Loucy (cell line): Measurements from ENCODE around the gene HERC3.
"Not testable (repeated sequence)": the region's sequence is repeated elsewhere in the genome, so short reads cannot be mapped to it uniquely, and the experiment has no call there.

Source experiments
- H2AFZ ChIP-seq: fragments of 200-600 bp; sonication (generic); 2 replicates; pipeline ENCODE4 v1.6.0; 2016; ENCODE audit warnings: antibody characterized with exemption, mild to moderate bottlenecking, low read length, moderate library complexity
- H3F3A ChIP-seq: fragments of 200-600 bp; 2 replicates; pipeline ENCODE4 v1.6.0; 2016; ENCODE audit warnings: antibody characterized with exemption, low read depth, mild to moderate bottlenecking
- H3K27me3 ChIP-seq: fragments of 200-600 bp; sonication (generic); 2 replicates; pipeline ENCODE4 v1.6.1; 2014; ENCODE audit warnings: low read length, mild to moderate bottlenecking; ENCODE audit not compliant: insufficient read depth, poor library complexity, severe bottlenecking
- H3K36me3 ChIP-seq: fragments of 200-600 bp; sonication (generic); 2 replicates; pipeline ENCODE4 v1.6.1; 2016; ENCODE audit warnings: low read length; ENCODE audit not compliant: insufficient read depth
- H3K4me1 ChIP-seq: fragments of 200-600 bp; sonication (generic); 2 replicates; pipeline ENCODE4 v1.5.1; 2014; ENCODE audit warnings: low read length, mild to moderate bottlenecking; ENCODE audit not compliant: insufficient read depth, poor library complexity, severe bottlenecking
- H3K4me2 ChIP-seq: fragments of 200-600 bp; sonication (generic); 2 replicates; pipeline ENCODE4 v1.6.0; 2014; ENCODE audit warnings: antibody characterized with exemption, low read length, low read depth, mild to moderate bottlenecking; ENCODE audit not compliant: poor library complexity, severe bottlenecking
- H3K4me3 ChIP-seq: fragments of 200-600 bp; sonication (generic); 2 replicates; pipeline ENCODE4 v1.5.1; 2014; ENCODE audit warnings: low read length, mild to moderate bottlenecking, mixed read lengths; ENCODE audit not compliant: poor library complexity, severe bottlenecking
- H3K79me2 ChIP-seq: fragments of 200-600 bp; sonication (generic); 2 replicates; pipeline ENCODE4 v1.6.1; 2014; ENCODE audit warnings: low read length; ENCODE audit not compliant: insufficient read depth
- H3K9ac ChIP-seq: fragments of 200-600 bp; sonication (generic); 2 replicates; pipeline ENCODE4 v1.6.0; 2014; ENCODE audit warnings: mild to moderate bottlenecking, low read depth, low read length, moderate library complexity; ENCODE audit not compliant: poor library complexity, severe bottlenecking
- H3K9me2 ChIP-seq: fragments of 200-600 bp; sonication (generic); replicated peaks from 2 replicates; pipeline ENCODE4 v1.6.1; 2016; ENCODE audit warnings: low read depth, low read length, mixed read lengths
- H3K9me3 ChIP-seq: fragments of 200-600 bp; sonication (generic); 2 replicates; pipeline ENCODE4 v1.6.1; 2014; ENCODE audit warnings: mild to moderate bottlenecking, antibody characterized with exemption, low read length, low read depth; ENCODE audit not compliant: insufficient read depth
- H4K20me1 ChIP-seq: fragments of 200-600 bp; sonication (generic); 2 replicates; pipeline ENCODE4 v1.6.0; 2014; ENCODE audit warnings: antibody characterized with exemption, low read length, mild to moderate bottlenecking; ENCODE audit not compliant: insufficient read depth, poor library complexity, severe bottlenecking
- EZH2phosphoT487 ChIP-seq: fragments of 200-600 bp; IDR thresholded peaks from 2 replicates; pipeline ENCODE4 v1.6.1; 2018; ENCODE audit warnings: antibody characterized with exemption, mild to moderate bottlenecking, moderate library complexity, borderline replicate concordance
- TF ChIP-seq, protein P1 (sequence below): fragments of 200-600 bp; sonication (generic); conservative IDR thresholded peaks from 2 replicates; pipeline ENCODE4 v1.5.1; 2014; ENCODE audit warnings: mild to moderate bottlenecking, antibody characterized with exemption, low read length

Gene HERC3

DNA sequence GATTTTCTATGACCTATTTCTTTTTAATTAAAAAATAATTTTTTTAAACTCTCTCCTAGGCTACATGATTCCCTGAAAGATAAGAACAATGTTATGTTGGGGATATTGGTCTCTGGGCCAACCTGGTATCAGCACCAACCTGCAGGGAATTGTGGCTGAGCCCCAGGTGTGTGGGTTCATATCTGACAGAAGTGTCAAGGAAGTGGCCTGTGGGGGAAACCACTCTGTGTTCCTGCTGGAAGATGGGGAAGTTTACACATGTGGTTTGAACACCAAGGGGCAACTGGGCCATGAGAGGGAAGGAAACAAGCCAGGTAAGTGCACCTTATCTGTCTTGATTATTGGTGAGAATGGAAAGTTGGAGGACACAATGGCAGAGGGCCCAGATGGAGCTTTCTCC lies 13.5 kb downstream of the HERC3 start:
- H3K9ac ChIP-seq, result no peak overlapping the region
- H3K79me2 ChIP-seq, result no peaks in the 10 kb centered on the region
- no peak overlapping the region for H3K4me2 ChIP-seq
- H3K27me3 ChIP-seq, result no peaks in the 10 kb centered on the region
- no peak overlapping the region for H3K4me3 ChIP-seq
- no peak overlapping the region for H2AFZ ChIP-seq
- H3K36me3 ChIP-seq, result peaks cover 34% of the 10 kb centered on the region
- H4K20me1 ChIP-seq, result no peaks in the 10 kb centered on the region
- no peaks in the 10 kb centered on the region for H3F3A ChIP-seq
- TF ChIP-seq, protein P1, sequence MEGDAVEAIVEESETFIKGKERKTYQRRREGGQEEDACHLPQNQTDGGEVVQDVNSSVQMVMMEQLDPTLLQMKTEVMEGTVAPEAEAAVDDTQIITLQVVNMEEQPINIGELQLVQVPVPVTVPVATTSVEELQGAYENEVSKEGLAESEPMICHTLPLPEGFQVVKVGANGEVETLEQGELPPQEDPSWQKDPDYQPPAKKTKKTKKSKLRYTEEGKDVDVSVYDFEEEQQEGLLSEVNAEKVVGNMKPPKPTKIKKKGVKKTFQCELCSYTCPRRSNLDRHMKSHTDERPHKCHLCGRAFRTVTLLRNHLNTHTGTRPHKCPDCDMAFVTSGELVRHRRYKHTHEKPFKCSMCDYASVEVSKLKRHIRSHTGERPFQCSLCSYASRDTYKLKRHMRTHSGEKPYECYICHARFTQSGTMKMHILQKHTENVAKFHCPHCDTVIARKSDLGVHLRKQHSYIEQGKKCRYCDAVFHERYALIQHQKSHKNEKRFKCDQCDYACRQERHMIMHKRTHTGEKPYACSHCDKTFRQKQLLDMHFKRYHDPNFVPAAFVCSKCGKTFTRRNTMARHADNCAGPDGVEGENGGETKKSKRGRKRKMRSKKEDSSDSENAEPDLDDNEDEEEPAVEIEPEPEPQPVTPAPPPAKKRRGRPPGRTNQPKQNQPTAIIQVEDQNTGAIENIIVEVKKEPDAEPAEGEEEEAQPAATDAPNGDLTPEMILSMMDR, result no peak
- TF ChIP-seq EZH2phosphoT487, result no peak
- H3K9me3 ChIP-seq, result peaks cover 6% of the 10 kb centered on the region; the same call in 1 of the 2 replicates
- no peaks in the 10 kb centered on the region for H3K9me2 ChIP-seq
- H3K4me1 ChIP-seq, result peaks cover 27% of the 10 kb centered on the region

- Histone ChIP-seq H3K4me2 (no peak overlapping the region), H2AFZ (no peak overlapping the region), H4K20me1 (no peaks in the 10 kb centered on the region), H3K9ac (no peak overlapping the region), H3K4me1 (peaks cover 24% of the 10 kb centered on the region), H3K27me3 (no peaks in the 10 kb centered on the region), H3K9me3 (peaks cover 6% of the 10 kb centered on the region; the same call in 1 of the 2 replicates), H3K36me3 (peaks cover 34% of the 10 kb centered on the region), H3K9me2 (no peaks in the 10 kb centered on the region), H3F3A (no peaks in the 10 kb centered on the region), H3K79me2 (no peaks in the 10 kb centered on the region), H3K4me3 (no peak overlapping the region)
- TF ChIP-seq, protein P1, result no peak
- no peak for TF ChIP-seq EZH2phosphoT487
These were observed 14.6 kb downstream of the HERC3 start for GRCh38 chr4:88606832-88607231.

DNA sequence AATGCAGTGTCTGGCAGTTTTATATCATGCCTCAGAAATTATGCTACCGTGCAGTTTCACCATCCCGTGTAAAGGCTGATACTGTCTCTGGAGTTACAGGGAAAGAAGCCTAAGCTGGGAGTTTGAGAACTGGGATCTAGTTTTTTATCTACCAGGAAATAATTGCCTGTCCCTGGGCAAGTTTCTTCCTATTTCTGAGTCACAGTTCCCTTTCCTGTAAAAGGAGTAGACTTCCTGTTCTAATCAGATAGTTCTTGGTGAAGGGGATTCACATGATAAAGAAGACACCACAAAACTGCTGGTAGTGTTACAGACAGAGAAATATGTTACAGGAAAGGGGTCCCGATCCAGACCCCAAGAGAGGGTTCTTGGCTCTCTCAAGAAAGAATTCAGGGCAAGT lies 17.1 kb downstream of the HERC3 start:
- H3K9me3 ChIP-seq, result peaks cover 6% of the 10 kb centered on the region; the same call in 1 of the 2 replicates
- H3K9me2 ChIP-seq, result no peaks in the 10 kb centered on the region
- peaks cover 15% of the 10 kb centered on the region for H4K20me1 ChIP-seq
- H3K36me3 ChIP-seq, result peaks cover 32% of the 10 kb centered on the region
- H3K4me1 ChIP-seq, result peaks cover 48% of the 10 kb centered on the region
- no peaks in the 10 kb centered on the region; the same call in 1 of the 2 replicates for H3K79me2 ChIP-seq
- no peaks in the 10 kb centered on the region for H3K27me3 ChIP-seq
- no peak for TF ChIP-seq EZH2phosphoT487
- TF ChIP-seq, protein P1, result no peak
- no peaks in the 10 kb centered on the region for H3F3A ChIP-seq
- H3K4me3 ChIP-seq, result no peak overlapping the region
- no peak overlapping the region for H3K4me2 ChIP-seq
- no peak overlapping the region for H2AFZ ChIP-seq
- no peak overlapping the region for H3K9ac ChIP-seq

- H2AFZ ChIP-seq, H3F3A ChIP-seq, H3K4me3 ChIP-seq, H3K9ac ChIP-seq, H3K9me3 ChIP-seq, H3K27me3 ChIP-seq, H3K79me2 ChIP-seq, H3K4me2 ChIP-seq, H3K9me2 ChIP-seq: not testable (repeated sequence)
- Histone ChIP-seq H3K36me3 (peaks cover 31% of the 10 kb centered on the region), H4K20me1 (peaks cover 15% of the 10 kb centered on the region), H3K4me1 (peaks cover 50% of the 10 kb centered on the region)
These were observed 17.5 kb downstream of the HERC3 start for GRCh38 chr4:88609794-88610193.
